GM12878 (cell line): Measurements from ENCODE around the gene ENOX1. TPM values are rescaled to one million over a fixed set of nuclear protein-coding genes. Genes with fewer than 3 reads are reported as not detected.

Source experiments
- ATAC-seq: fragments of 200-7000 bp; cut with Tn5 transposase; 3 replicates; pipeline ENCODE4 v1.9.1; 2020; ENCODE audit warnings: mild to moderate bottlenecking, moderate library complexity
- BruUV-seq: library from RNA; stranded (reverse); fragments of 400-500 nt; replicated peaks from 2 replicates; lab custom pipeline; 2021; lab: Mats Ljungman, UMichigan
- CTCF ChIA-PET: fragments of 300-600 bp; sonication (Branson Sonifier 250); formaldehyde crosslinking; extraction: SDS; loops from one replicate; lab custom pipeline; 2021; ENCODE audit warnings: inconsistent platforms; lab: Yijun Ruan, JAX
- POLR2A ChIA-PET: fragments of 350-600 bp; formaldehyde crosslinking; extraction: SDS; loops from one replicate; lab custom pipeline; 2021; ENCODE audit warnings: inconsistent platforms; lab: Charles Lee
- RAD21 ChIA-PET: fragments of 300-600 bp; sonication (Branson Sonifier 250); formaldehyde crosslinking; loops from one replicate; lab custom pipeline; 2023; ENCODE audit warnings: antibody characterized with exemption; ENCODE audit not compliant: unreplicated experiment; lab: Charles Lee
- SMC1A ChIA-PET: fragments of 300-600 bp; sonication (Branson Sonifier 250); formaldehyde crosslinking; loops from one replicate; lab custom pipeline; 2023; ENCODE audit not compliant: unreplicated experiment, uncharacterized antibody; lab: Charles Lee
- DNase-seq: peaks from one replicate; pipeline ENCODE4 v3.0.0-alpha.2; 2011; ENCODE audit warnings: low read depth, low spot score
- FAIRE-seq: peaks from 3 replicates; lab custom pipeline; 2011; peaks lifted over from hg19 to GRCh38; lab: Jason Lieb, UNC
- H2AFZ ChIP-seq: 2 replicates; pipeline ENCODE4 v1.6.0; 2011; ENCODE audit warnings: low read depth, low read length, control low read depth; ENCODE audit not compliant: control insufficient read depth
- H3K27ac ChIP-seq: 2 replicates; pipeline ENCODE4 v1.5.1; 2011; ENCODE audit warnings: control low read depth; ENCODE audit not compliant: control insufficient read depth, insufficient read depth
- H3K27me3 ChIP-seq, 2 experiments: replicated peaks in 1 of 2; 2 replicates each; pipeline versions ENCODE4 v1.6.0 to v1.6.1; 2011; ENCODE audit warnings: low read length in 1 of 2; ENCODE audit not compliant: control insufficient read depth in 2 of 2, insufficient read depth in 2 of 2
- H3K36me3 ChIP-seq, 2 experiments: 2 replicates each; pipeline ENCODE4 v1.5.1; 2011; ENCODE audit warnings: low read length in 1 of 2; ENCODE audit not compliant: control insufficient read depth in 2 of 2, insufficient read depth in 2 of 2
- H3K4me1 ChIP-seq: 2 replicates; pipeline ENCODE4 v1.6.1; 2011; ENCODE audit warnings: mild to moderate bottlenecking, low read length, moderate library complexity, mixed read lengths; ENCODE audit not compliant: control insufficient read depth, insufficient read depth
- H3K4me2 ChIP-seq: 2 replicates; pipeline ENCODE4 v1.6.0; 2011; ENCODE audit warnings: control low read depth; ENCODE audit not compliant: control insufficient read depth, insufficient read depth
- H3K4me3 ChIP-seq: fragments of 200-600 bp; sonication (generic); 2 replicates; pipeline ENCODE4 v1.5.1; 2016
- H3K79me2 ChIP-seq: 2 replicates; pipeline ENCODE4 v1.6.0; 2011; ENCODE audit warnings: low read length; ENCODE audit not compliant: control insufficient read depth, insufficient read depth
- H3K9ac ChIP-seq: 2 replicates; pipeline ENCODE4 v1.8.0; 2011; ENCODE audit warnings: low read length, control low read depth, mixed read lengths; ENCODE audit not compliant: control insufficient read depth, insufficient read depth
- H3K9me3 ChIP-seq: replicated peaks from 3 replicates; pipeline ENCODE4 v1.5.1; 2011; ENCODE audit warnings: mild to moderate bottlenecking, low read length; ENCODE audit not compliant: control insufficient read depth, insufficient read depth
- H4K20me1 ChIP-seq: 2 replicates; pipeline ENCODE4 v1.6.0; 2011; ENCODE audit not compliant: control insufficient read depth, insufficient read depth
- ATF7 ChIP-seq: fragments of 450-650 bp; IDR thresholded peaks from 2 replicates; pipeline ENCODE4 v1.6.1; 2016; ENCODE audit warnings: low read depth, mild to moderate bottlenecking
- CBX3 ChIP-seq: fragments of 200-600 bp; sonication (generic); IDR thresholded peaks from 2 replicates; pipeline ENCODE4 v1.6.1; 2016; ENCODE audit warnings: low read depth, borderline replicate concordance
- ESRRA ChIP-seq: IDR thresholded peaks from 2 replicates; pipeline ENCODE4 v1.6.1; 2012; ENCODE audit warnings: mild to moderate bottlenecking, low read length, improper control_type of control experiment
- HDAC6 ChIP-seq: fragments of 200-600 bp; sonication (generic); IDR thresholded peaks from one replicate; pipeline ENCODE4 v1.8.0; 2017; ENCODE audit warnings: antibody characterized with exemption; ENCODE audit not compliant: unreplicated experiment
- MTA2 ChIP-seq: fragments of 450-650 bp; IDR thresholded peaks from 2 replicates; pipeline ENCODE4 v1.6.1; 2016; ENCODE audit warnings: low read depth, mild to moderate bottlenecking, moderate library complexity
- MTA3 ChIP-seq: IDR thresholded peaks from 2 replicates; pipeline ENCODE4 v1.6.1; 2012; ENCODE audit warnings: low read length, inconsistent platforms, borderline replicate concordance
- NFYA ChIP-seq: IDR thresholded peaks from 2 replicates; pipeline ENCODE4 v1.6.1; 2011; ENCODE audit warnings: low read depth, mild to moderate bottlenecking, low read length, improper control_type of control experiment, borderline replicate concordance
- NR2C1 ChIP-seq: fragments of 450-650 bp; IDR thresholded peaks from 2 replicates; pipeline ENCODE4 v1.6.1; 2017; ENCODE audit warnings: antibody characterized with exemption, mild to moderate bottlenecking, moderate library complexity
- PML ChIP-seq: IDR thresholded peaks from 2 replicates; pipeline ENCODE4 v1.6.1; 2012; ENCODE audit warnings: low read length, inconsistent platforms
- POLR2AphosphoS2 ChIP-seq: IDR thresholded peaks from 2 replicates; pipeline ENCODE4 v1.6.1; 2011; ENCODE audit warnings: low read depth, mild to moderate bottlenecking, low read length, improper control_type of control experiment, moderate library complexity
- RB1 ChIP-seq: fragments of 450-650 bp; formaldehyde crosslinking; IDR thresholded peaks from 2 replicates; pipeline ENCODE4 v1.6.1; 2017; ENCODE audit warnings: mild to moderate bottlenecking, borderline replicate concordance
- RCOR1 ChIP-seq: conservative IDR thresholded peaks from 2 replicates; pipeline ENCODE4 v1.6.1; 2012; ENCODE audit warnings: low read depth, low read length, improper control_type of control experiment
- RELA ChIP-seq: fragments of 450-650 bp; IDR thresholded peaks from 2 replicates; pipeline ENCODE4 v1.8.0; 2014; ENCODE audit warnings: borderline replicate concordance; ENCODE audit not compliant: partially characterized antibody
- SMAD1 ChIP-seq: fragments of 450-650 bp; IDR thresholded peaks from 2 replicates; pipeline ENCODE4 v1.6.1; 2018; ENCODE audit warnings: mild to moderate bottlenecking, low read depth; ENCODE audit not compliant: partially characterized antibody
- SMARCA5 ChIP-seq: fragments of 450-650 bp; IDR thresholded peaks from 2 replicates; pipeline ENCODE4 v1.6.1; 2017; ENCODE audit warnings: mild to moderate bottlenecking
- TAF1 ChIP-seq: IDR thresholded peaks from 2 replicates; pipeline ENCODE4 v1.6.1; 2011; ENCODE audit warnings: mild to moderate bottlenecking, low read depth, low read length, borderline replicate concordance
- YY1 ChIP-seq: IDR thresholded peaks from 2 replicates; pipeline ENCODE4 v1.6.1; 2011; ENCODE audit warnings: low read depth, mild to moderate bottlenecking, low read length
- ZNF24 ChIP-seq: fragments of 450-650 bp; IDR thresholded peaks from 2 replicates; pipeline ENCODE4 v1.6.1; 2017; ENCODE audit warnings: antibody characterized with exemption, mild to moderate bottlenecking
- ZNF384 ChIP-seq: IDR thresholded peaks from 2 replicates; pipeline ENCODE4 v1.6.1; 2012; ENCODE audit warnings: low read depth, mild to moderate bottlenecking, low read length, improper control_type of control experiment, borderline replicate concordance
- WGBS: methylation state at CpG from one replicate; pipeline ENCODE4 v1.1.6; 2016; ENCODE audit warnings: low lambda C conversion rate; ENCODE audit not compliant: insufficient replicate concordance, insufficient coverage; ENCODE audit errors: missing lambda C conversion rate; 5-methylcytosine and 5-hydroxymethylcytosine counted together
- in situ Hi-C: fragments of 300-500 bp; cut with MboI; formaldehyde crosslinking; loops from 9 replicates; pipeline ENCODE4 v1.14.3; 2018; ENCODE audit warnings: mixed read lengths
- intact Hi-C: fragments of 100-400 bp; cut with micrococcal nuclease; formaldehyde crosslinking; loops from one replicate; pipeline ENCODE4 v1.14.2; 2022; ENCODE audit not compliant: unreplicated experiment
- polyA plus RNA-seq, 11 experiments: library from polyadenylated mRNA; depleted of rRNA in 4 of 11; unstranded in 6 of 11; stranded (reverse) in 5 of 11; fragments of >200 nt; fragmentation: Nextera tagmentation in 4 of 11; fragmentation: Illumina TruSeq in 1 of 11; extraction: Ambion mirVana in 4 of 11; extraction: Trizol in 1 of 11; gene quantifications; 1 replicate in 1 of 11; 2 replicates in 10 of 11; pipeline versions ENCODE4 v1.2.1 to v1.2.3, GENCODE V29; 2011 to 2016; ENCODE audit warnings: inconsistent platforms in 2 of 11, missing spikeins in 2 of 11, low read depth in 1 of 11
- total RNA-seq, 4 experiments: library from RNA; depleted of rRNA in 3 of 4; stranded (reverse); fragments of >200 nt in 3 of 4; fragmentation: Illumina TruSeq in 1 of 4; extraction: Trizol in 1 of 4; gene quantifications; 2 replicates each; pipeline versions ENCODE4 v1.2.1 to v1.2.3, GENCODE V29; 2013 to 2021
- TF ChIP-seq, protein P1 (sequence below): fragments of 450-650 bp; IDR thresholded peaks from 2 replicates; pipeline ENCODE4 v1.6.1; 2016; ENCODE audit warnings: mild to moderate bottlenecking

Gene ENOX1
- total and polyA plus RNA-seq, 10 of the 15 experiments (the other 5 are each of a cell fraction or from before 2014, with no cell fraction given): 0.11 to 0.26 (median 0.15) TPM

- no peak overlapping the region for H3K27ac ChIP-seq
- H3K4me1 ChIP-seq: no peaks in the 10 kb centered on the region
- H3K36me3 ChIP-seq: no peaks in the 10 kb centered on the region
- 46% methylated on average over 2 of the region's 2 CpGs for WGBS
- no peaks in the 10 kb centered on the region for H3K79me2 ChIP-seq
- DNase-seq: no peak
- H3K9ac ChIP-seq: no peak overlapping the region
- SMC1A ChIA-PET: interaction anchor here (1.4 to 1.6 kb wide), 2 partner anchors 10 to 18 kb away, joined by 3 read pairs; no protein-coding TSS in a partner anchor
- in situ Hi-C loops: no loop called here
- POLR2A ChIA-PET: no interaction called here
- intact Hi-C loops: no loop called here
- no peak overlapping the region for H3K4me3 ChIP-seq
- no peak for TF ChIP-seq MTA3
- TF ChIP-seq, protein P1, sequence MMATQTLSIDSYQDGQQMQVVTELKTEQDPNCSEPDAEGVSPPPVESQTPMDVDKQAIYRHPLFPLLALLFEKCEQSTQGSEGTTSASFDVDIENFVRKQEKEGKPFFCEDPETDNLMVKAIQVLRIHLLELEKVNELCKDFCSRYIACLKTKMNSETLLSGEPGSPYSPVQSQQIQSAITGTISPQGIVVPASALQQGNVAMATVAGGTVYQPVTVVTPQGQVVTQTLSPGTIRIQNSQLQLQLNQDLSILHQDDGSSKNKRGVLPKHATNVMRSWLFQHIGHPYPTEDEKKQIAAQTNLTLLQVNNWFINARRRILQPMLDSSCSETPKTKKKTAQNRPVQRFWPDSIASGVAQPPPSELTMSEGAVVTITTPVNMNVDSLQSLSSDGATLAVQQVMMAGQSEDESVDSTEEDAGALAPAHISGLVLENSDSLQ: no peak
- no peak for TF ChIP-seq PML
- TF ChIP-seq ESRRA: no peak
- no peak for TF ChIP-seq TAF1
- no peak for TF ChIP-seq RELA
- no peak for TF ChIP-seq POLR2AphosphoS2
- no peak for TF ChIP-seq RB1
- no peak for TF ChIP-seq ZNF384
- TF ChIP-seq ZNF24: no peak
- no peak for TF ChIP-seq MTA2
- no peak for TF ChIP-seq SMARCA5
- no peak for TF ChIP-seq YY1
- no peak for TF ChIP-seq HDAC6
- no peak for TF ChIP-seq NR2C1
- TF ChIP-seq SMAD1: no peak
- no peak for TF ChIP-seq NFYA
- no peak for TF ChIP-seq RCOR1
- no peak for TF ChIP-seq ATF7
- TF ChIP-seq CBX3: no peak
- CTCF ChIA-PET: no interaction called here
- ATAC-seq: no peak
- H3K9me3 ChIP-seq: no peaks in the 10 kb centered on the region
- H3K4me2 ChIP-seq: no peak overlapping the region
- no peak for FAIRE-seq
- RAD21 ChIA-PET: no interaction called here
- no TSS peak for BruUV-seq
- H2AFZ ChIP-seq: no peak overlapping the region
- no peaks in the 10 kb centered on the region for H4K20me1 ChIP-seq
- no peaks in the 10 kb centered on the region for H3K27me3 ChIP-seq
Measured at GRCh38 chr13:43482026-43482425, 304.7 kb downstream of the ENOX1 start.
